Keratinocyte (primary cell): ENCODE data around the gene NINJ2. TPM values are rescaled to one million over a fixed set of nuclear protein-coding genes. Genes with fewer than 3 reads are reported as not detected.

Experiments used
- DNase-seq: peaks from one replicate; pipeline ENCODE4 v3.0.0-alpha.2; 2011; ENCODE audit warnings: low read depth, missing footprints, low spot score
- FAIRE-seq: peaks from 2 replicates; lab custom pipeline; 2011; peaks lifted over from hg19 to GRCh38; lab: Jason Lieb, UNC
- H2AFZ ChIP-seq: 2 replicates; pipeline ENCODE4 v1.6.0; 2012; ENCODE audit warnings: low read length, control low read depth, inconsistent platforms; ENCODE audit not compliant: control insufficient read depth
- H3K27ac ChIP-seq: 2 replicates; pipeline ENCODE4 v1.5.1; 2011; ENCODE audit warnings: low read length; ENCODE audit not compliant: control insufficient read depth, insufficient read depth
- H3K27me3 ChIP-seq: 3 replicates; pipeline ENCODE4 v1.6.0; 2011; ENCODE audit warnings: low read length; ENCODE audit not compliant: control insufficient read depth, insufficient read depth; ENCODE audit errors: extremely low read depth
- H3K36me3 ChIP-seq, 2 experiments: 2 replicates in 1 of 2; 3 replicates in 1 of 2; pipeline ENCODE4 v1.5.1; 2011; ENCODE audit warnings: low read length in 2 of 2, mild to moderate bottlenecking in 1 of 2; ENCODE audit not compliant: control insufficient read depth in 2 of 2, insufficient read depth in 2 of 2; ENCODE audit errors: extremely low read depth in 1 of 2
- H3K4me1 ChIP-seq: 3 replicates; pipeline ENCODE4 v1.5.1; 2011; ENCODE audit warnings: low read length; ENCODE audit not compliant: control insufficient read depth, insufficient read depth; ENCODE audit errors: extremely low read depth
- H3K4me2 ChIP-seq: 3 replicates; pipeline ENCODE4 v1.6.0; 2011; ENCODE audit warnings: low read depth, low read length; ENCODE audit not compliant: control insufficient read depth, insufficient read depth; ENCODE audit errors: extremely low read depth
- H3K4me3 ChIP-seq, 3 experiments: fragments of 200-600 bp in 1 of 3; sonication (generic) in 1 of 3; 2 replicates in 2 of 3; 3 replicates in 1 of 3; pipeline ENCODE4 v1.5.1; 2011 to 2016; ENCODE audit warnings: low read length in 3 of 3, mild to moderate bottlenecking in 3 of 3, control low read depth in 2 of 3, inconsistent platforms in 1 of 3, low read depth in 1 of 3, mixed read lengths in 1 of 3, mixed run types in 1 of 3, moderate library complexity in 1 of 3; ENCODE audit not compliant: control insufficient read depth in 2 of 3, insufficient read depth in 2 of 3; ENCODE audit errors: extremely low read depth in 1 of 3
- H3K79me2 ChIP-seq: 2 replicates; pipeline ENCODE4 v1.6.0; 2012; ENCODE audit warnings: low read length; ENCODE audit not compliant: control insufficient read depth, insufficient read depth
- H3K9ac ChIP-seq: 3 replicates; pipeline ENCODE4 v1.6.0; 2011; ENCODE audit warnings: low read length; ENCODE audit not compliant: control insufficient read depth, insufficient read depth; ENCODE audit errors: extremely low read depth
- H3K9me1 ChIP-seq: 3 replicates; pipeline ENCODE4 v1.6.0; 2011; ENCODE audit warnings: low read length; ENCODE audit not compliant: control insufficient read depth, insufficient read depth; ENCODE audit errors: extremely low read depth
- H3K9me3 ChIP-seq: 2 replicates; pipeline ENCODE4 v1.5.1; 2012; ENCODE audit warnings: low read depth, low read length; ENCODE audit not compliant: control insufficient read depth
- H4K20me1 ChIP-seq: 3 replicates; pipeline ENCODE4 v1.6.0; 2011; ENCODE audit warnings: low read length; ENCODE audit not compliant: control insufficient read depth, insufficient read depth; ENCODE audit errors: extremely low read depth
- CTCF ChIP-seq, 3 experiments: IDR thresholded peaks in 1 of 3; conservative IDR thresholded peaks in 1 of 3; optimal IDR thresholded peaks in 1 of 3; 2 replicates in 2 of 3; 3 replicates in 1 of 3; pipeline versions ENCODE3 to v1.5.1; 2011; ENCODE audit warnings: low read length in 3 of 3, mild to moderate bottlenecking in 3 of 3, moderate library complexity in 2 of 3, control low read depth in 1 of 3, inconsistent platforms in 1 of 3; ENCODE audit not compliant: insufficient read depth in 2 of 3; ENCODE audit errors: extremely low read depth in 1 of 3
- EZH2 ChIP-seq: IDR thresholded peaks from one replicate; pipeline ENCODE4 v1.6.1; 2012; ENCODE audit warnings: inconsistent platforms, mild to moderate bottlenecking, low read length, moderate library complexity
- dilution Hi-C: fragments of 300-500 bp; cut with MboI; formaldehyde crosslinking; loops from one replicate; pipeline ENCODE4 v1.7.0; 2020; ENCODE audit warnings: low sequenced_read_pairs; ENCODE audit not compliant: extremely low pct_ligation_motif_present
- polyA plus RNA-seq, 5 experiments: library from polyadenylated mRNA; depleted of rRNA in 3 of 5; stranded (reverse) in 3 of 5; stranded (forward) in 1 of 5; unstranded in 1 of 5; fragments of >200 nt; gene quantifications; 1 replicate in 1 of 5; 2 replicates in 3 of 5; 3 replicates in 1 of 5; pipeline versions ENCODE4 v1.2.1 to v1.2.3, GENCODE V29; 2011 to 2012; ENCODE audit warnings: missing spikeins in 2 of 5, low read depth in 1 of 5, low replicate concordance in 1 of 5

The NINJ2 gene
- polyA plus RNA-seq, 1 donor (not counting 4 experiments of a cell fraction or from before 2014, with no cell fraction given) = 0.58 TPM

DNA sequence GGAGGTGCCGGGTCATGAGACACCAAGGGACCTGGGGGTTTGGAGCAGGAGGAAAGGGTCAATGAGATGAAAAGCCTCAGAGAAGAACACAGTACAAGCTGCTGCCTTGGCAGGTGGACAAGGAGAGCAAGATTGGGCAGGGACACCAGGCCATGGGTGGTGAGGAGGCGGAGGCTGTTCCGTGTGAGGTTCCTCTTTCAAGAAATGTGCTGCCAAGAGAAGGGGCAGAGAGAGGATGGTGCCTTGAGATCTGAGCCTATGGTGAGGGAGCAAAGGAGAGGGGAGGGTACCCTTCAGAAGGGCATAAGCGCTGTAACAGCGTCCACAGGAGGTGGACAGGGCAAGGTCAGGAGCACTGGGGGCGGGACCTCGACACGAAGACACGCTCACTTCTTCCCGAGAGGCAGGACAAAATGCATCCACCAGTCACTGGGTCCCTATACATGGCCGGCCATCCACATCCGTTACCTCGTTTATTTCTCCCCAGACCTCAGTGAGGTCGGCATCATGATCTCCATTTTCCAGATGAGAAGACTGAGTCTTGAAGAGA, 103.3 kb downstream of the NINJ2 start:
- no peaks in the 10 kb centered on the region for H4K20me1 ChIP-seq
- no peak overlapping the region for H3K4me2 ChIP-seq

DNA sequence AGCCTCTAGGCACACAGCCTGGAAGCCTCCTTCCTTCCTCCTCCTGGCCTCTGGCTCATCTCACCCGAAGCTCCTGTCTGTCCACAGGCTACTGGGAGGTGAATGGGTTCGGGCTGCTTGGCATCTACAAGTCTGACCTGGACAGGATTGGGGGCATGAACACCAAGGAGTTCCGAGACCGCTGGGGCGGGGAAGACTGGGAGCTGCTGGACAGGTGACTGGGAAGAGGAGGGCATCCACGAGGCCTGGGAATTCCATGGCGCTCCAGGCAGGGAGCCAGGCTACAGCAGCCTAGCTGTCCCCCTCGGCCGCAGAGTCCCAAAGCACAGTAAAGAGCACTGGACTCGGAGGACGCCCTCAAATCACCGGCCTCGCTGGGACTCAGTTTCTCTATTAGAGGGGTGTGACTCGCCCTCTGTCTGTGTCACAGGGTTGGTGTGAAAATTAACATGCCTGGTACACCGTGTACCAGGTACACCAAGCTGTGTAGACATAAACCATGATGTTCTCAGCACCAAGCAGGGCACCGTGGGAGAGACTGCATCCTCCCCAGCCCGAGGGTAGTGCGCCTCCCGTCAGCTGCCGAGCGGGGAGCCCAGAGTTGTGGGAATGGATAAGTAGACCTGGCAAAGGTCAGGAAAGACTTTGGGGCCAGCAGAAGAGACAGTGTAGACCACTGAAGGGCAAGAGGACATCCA, 103.9 kb downstream of the NINJ2 start:
- H3K9me1 ChIP-seq = no peaks in the 10 kb centered on the region
- H3K9ac ChIP-seq = no peak overlapping the region
- no peaks in the 10 kb centered on the region for H3K9me3 ChIP-seq
- no peaks in the 10 kb centered on the region for H3K79me2 ChIP-seq
- no peaks in the 10 kb centered on the region for H4K20me1 ChIP-seq
- dilution Hi-C loops = no loop called here
- no peak overlapping the region for H3K4me2 ChIP-seq
- no peak overlapping the region for H3K27ac ChIP-seq
- peaks cover 10% of the 10 kb centered on the region for H3K27me3 ChIP-seq
- H3K4me3 ChIP-seq = no peak overlapping the region
- DNase-seq = no peak
- no peak for FAIRE-seq
- H3K4me1 ChIP-seq = no peaks in the 10 kb centered on the region
- peaks cover 0 to 10% of the 10 kb centered on the region in 2 experiments for H3K36me3 ChIP-seq
- no peak overlapping the region for H2AFZ ChIP-seq
- TF ChIP-seq CTCF (optimal IDR thresholded peaks at IDR 0.05 in 1 of 3, IDR thresholded peaks at IDR 0.05 in 1 of 3, conservative IDR thresholded peaks at IDR 0.05 in 1 of 3; ENCODE audit: extremely low read depth in 1 of 3, insufficient read depth in 2 of 3, low read length in 3 of 3) = no peak

More for the DNA sequence above, 103.3 kb downstream of the NINJ2 start:
- Histone ChIP-seq H3K36me3 (peaks cover 0 to 10% of the 10 kb centered on the region in 2 experiments), H2AFZ (no peak overlapping the region), H3K9ac (no peak overlapping the region), H3K9me1 (no peaks in the 10 kb centered on the region), H3K27ac (no peak overlapping the region), H3K79me2 (no peaks in the 10 kb centered on the region), H3K4me3 (no peak overlapping the region), H3K27me3 (peaks cover 10% of the 10 kb centered on the region), H3K4me1 (no peaks in the 10 kb centered on the region), H3K9me3 (no peaks in the 10 kb centered on the region)
- DNase-seq = no peak
- dilution Hi-C loops = no loop called here
- TF ChIP-seq EZH2 (no peak), CTCF (optimal IDR thresholded peaks at IDR 0.05 in 1 of 3, IDR thresholded peaks at IDR 0.05 in 1 of 3, conservative IDR thresholded peaks at IDR 0.05 in 1 of 3; ENCODE audit: extremely low read depth in 1 of 3, insufficient read depth in 2 of 3, low read length in 3 of 3) (no peak)
- no peak for FAIRE-seq
